ENCODE data around the gene DEPDC5.

Gene DEPDC5

DNA sequence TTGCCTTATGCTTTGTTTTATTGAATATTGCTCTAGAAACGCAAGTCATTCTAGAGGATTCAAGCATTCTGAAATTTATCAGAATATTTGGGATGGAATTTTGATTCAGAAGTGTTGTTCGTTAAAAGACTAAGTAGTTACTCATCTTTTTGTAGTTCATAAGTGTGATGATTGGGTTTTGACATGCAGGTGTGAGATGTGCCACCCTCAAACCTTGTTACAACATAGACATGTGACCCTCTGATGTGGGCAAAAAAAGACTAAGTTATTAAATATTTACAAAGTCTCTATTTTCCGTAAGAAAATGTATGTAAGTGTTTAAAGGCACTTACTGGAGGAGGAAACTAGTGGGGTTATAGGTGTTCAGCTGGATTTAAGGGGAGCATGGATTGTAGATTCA lies 199.4 kb downstream of the DEPDC5 start:
- DNase-seq: no peak

DNA sequence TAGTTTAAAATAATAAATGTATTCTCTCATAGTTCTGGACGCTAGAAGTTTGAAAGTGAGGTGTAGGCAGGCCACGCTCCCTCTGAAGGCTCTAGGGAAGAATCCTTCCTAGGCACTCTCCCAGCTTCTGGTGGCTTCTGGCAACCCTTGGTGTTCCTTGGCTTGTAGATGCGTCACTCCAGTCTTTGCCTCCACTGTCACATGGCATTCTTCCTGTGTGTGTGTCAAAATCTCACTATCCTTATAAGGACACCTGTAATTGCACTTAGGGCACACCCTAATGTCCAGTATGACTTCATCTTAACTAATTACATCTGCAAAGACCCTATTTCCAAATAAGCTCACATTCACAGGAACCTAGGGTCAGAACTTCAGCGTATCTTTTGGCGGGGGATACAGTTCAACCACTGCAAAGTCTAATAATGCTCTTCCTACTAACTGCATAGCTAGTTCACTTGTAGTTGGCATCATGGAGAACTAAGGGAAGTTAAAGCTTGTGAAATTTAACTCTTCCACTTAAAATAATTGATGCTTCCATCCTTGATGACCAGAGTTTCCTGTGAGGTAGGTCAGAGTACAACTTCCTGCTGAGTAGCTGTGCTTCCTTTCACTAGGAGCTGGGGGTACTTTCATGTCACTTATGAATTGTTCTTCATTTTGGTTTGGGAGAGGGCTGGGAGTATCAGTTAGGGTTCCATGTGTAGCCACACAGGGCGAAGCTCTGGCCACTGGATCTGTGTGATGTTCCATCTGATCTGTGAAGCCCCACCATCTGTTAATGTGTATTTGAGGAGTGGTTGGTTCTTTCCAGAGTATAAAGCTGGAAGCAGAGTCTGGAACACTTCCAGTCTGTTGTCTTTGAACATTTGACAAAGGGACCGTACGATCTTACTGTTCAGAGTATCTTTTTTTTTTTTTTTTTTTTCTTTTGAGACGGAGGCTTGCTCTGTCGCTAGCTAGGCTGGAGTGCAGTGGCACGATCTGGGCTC lies 201.0 kb downstream of the DEPDC5 start:
- no peak for DNase-seq

DNA sequence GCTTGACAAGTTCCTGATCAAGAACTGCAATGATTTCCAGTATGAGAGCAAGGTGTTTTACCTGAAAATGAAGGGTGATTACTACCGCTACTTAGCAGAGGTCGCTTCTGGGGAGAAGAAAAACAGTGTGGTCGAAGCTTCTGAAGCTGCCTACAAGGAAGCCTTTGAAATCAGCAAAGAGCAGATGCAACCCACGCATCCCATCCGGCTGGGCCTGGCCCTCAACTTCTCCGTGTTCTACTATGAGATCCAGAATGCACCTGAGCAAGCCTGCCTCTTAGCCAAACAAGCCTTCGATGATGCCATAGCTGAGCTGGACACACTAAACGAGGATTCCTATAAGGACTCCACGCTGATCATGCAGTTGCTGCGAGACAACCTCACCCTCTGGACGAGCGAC lies 202.5 kb downstream of the DEPDC5 start:
- no peak for DNase-seq
